ENCODE data around the gene RNF217. TPM values are rescaled to one million over a fixed set of nuclear protein-coding genes. Genes with fewer than 3 reads are reported as not detected.

The RNF217 gene
- total and polyA plus RNA-seq, 4 donors: 8.1 to 23.9 (median 16.5) TPM

GRCh38 chr6:125077453-125077852, 115.2 kb downstream of the RNF217 start:
- H3K27me3 ChIP-seq (ENCODE audit: control insufficient read depth, insufficient read depth, low read length): no peaks in the 10 kb centered on the region
- no peaks in the 10 kb centered on the region for H3K36me3 ChIP-seq (ENCODE audit: control insufficient read depth, insufficient read depth, low read length)
- WGBS (ENCODE audit: insufficient coverage): 80% methylated on average over 1 of the region's 4 CpGs
- H3K4me1 ChIP-seq (ENCODE audit: control insufficient read depth, insufficient read depth, low read length): no peaks in the 10 kb centered on the region
- no peak overlapping the region for H3K27ac ChIP-seq (ENCODE audit: low read depth, low read length)
- no peaks in the 10 kb centered on the region for H3K9me3 ChIP-seq (ENCODE audit: control insufficient read depth, insufficient read depth, low read length)
- no peak overlapping the region for H3K4me3 ChIP-seq (ENCODE audit: low read depth, low read length)
- DNase-seq (ENCODE audit: low read depth in 4 of 6, low spot score in 6 of 6): peak in 1 of 6 donors; percentile 34

DNA sequence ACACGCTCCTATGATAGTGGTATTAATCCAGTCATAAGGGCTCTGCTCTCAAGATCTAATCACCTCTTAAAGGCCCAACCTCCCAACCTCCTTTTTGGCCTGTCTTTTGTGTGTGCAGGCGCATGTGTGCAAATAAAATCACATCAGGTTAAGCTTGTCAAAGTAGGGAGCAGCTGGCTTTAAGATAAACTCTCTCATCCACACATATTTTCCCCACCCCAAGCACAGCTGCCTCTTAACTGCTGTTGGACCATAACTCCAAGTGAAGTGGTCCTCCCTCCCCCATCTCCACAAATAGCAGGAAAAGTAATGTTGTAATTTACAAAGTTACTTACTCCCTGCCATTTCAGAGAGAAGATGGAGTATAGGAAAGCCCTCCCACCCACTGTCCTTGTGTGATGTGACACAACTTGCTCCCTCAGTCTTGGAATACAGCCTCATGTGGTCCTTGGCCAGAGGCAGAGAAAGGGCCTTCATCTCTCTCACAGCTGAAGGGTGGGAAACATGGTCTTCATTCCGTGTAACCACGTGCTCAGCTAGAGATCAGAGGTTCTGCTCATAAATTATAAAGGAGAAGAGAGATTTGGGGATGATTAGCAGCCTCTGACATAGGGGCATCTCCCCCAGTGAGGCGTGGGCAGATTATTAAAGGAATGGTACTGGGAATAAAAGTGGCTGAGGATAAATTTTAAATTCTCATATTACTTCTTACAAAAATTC, 116.5 kb downstream of the RNF217 start:
- no peak overlapping the region for H3K4me3 ChIP-seq (ENCODE audit: low read depth, low read length)
- DNase-seq (ENCODE audit: low read depth in 4 of 6, low spot score in 6 of 6): no peak
- no peaks in the 10 kb centered on the region for H3K27me3 ChIP-seq (ENCODE audit: control insufficient read depth, insufficient read depth, low read length)
- H3K9me3 ChIP-seq (ENCODE audit: control insufficient read depth, insufficient read depth, low read length): no peaks in the 10 kb centered on the region
- H3K36me3 ChIP-seq (ENCODE audit: control insufficient read depth, insufficient read depth, low read length): no peaks in the 10 kb centered on the region
- WGBS (ENCODE audit: insufficient coverage): 76% methylated on average over 2 of the region's 5 CpGs
- H3K4me1 ChIP-seq (ENCODE audit: control insufficient read depth, insufficient read depth, low read length): no peaks in the 10 kb centered on the region
- no peak overlapping the region for H3K27ac ChIP-seq (ENCODE audit: low read depth, low read length)

DNA sequence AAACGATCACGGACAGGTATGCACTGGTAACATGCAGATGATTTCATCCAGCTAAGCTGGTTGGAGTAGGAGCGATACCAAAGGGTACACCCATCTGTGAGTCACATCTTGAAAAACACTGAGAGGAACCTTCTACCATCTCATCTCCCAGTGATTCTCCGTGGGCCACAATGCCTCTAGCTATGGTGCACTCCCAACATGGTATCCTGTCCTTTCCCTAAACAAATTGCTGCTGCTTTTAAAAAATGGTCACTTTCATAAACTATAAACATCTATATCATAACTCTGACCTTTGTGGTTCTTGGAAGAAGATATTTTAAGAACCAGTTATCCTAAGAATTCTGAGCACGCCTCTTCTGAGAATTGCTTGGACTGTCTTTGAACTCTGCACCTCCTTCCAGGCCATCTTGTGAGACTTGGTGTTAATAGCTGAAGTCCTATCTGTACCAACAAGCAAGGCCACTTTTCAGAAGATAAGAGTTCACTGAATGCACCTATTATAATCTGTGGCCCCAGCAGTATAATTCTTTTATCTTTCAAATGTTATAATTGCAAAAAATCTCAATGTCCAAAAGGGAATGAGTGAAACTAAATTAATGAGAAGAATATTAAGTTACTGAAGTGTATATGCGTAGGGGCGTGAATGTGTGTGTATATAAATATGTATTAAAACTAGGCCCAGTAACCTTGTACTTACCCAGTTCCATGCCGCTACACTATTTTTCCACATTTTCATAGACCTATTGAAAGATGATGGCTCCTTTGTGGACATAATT, 120.9 kb downstream of the RNF217 start:
- Histone ChIP-seq H3K4me3 (ENCODE audit: low read depth, low read length) (no peak overlapping the region), H3K36me3 (ENCODE audit: control insufficient read depth, insufficient read depth, low read length) (no peaks in the 10 kb centered on the region), H3K9me3 (ENCODE audit: control insufficient read depth, insufficient read depth, low read length) (no peaks in the 10 kb centered on the region), H3K4me1 (ENCODE audit: control insufficient read depth, insufficient read depth, low read length) (no peaks in the 10 kb centered on the region), H3K27me3 (ENCODE audit: control insufficient read depth, insufficient read depth, low read length) (no peaks in the 10 kb centered on the region), H3K27ac (ENCODE audit: low read depth, low read length) (no peak overlapping the region)
- WGBS (ENCODE audit: insufficient coverage): 100% methylated on average over 1 of the region's 8 CpGs
- DNase-seq (ENCODE audit: low read depth in 4 of 6, low spot score in 6 of 6): no peak

DNA sequence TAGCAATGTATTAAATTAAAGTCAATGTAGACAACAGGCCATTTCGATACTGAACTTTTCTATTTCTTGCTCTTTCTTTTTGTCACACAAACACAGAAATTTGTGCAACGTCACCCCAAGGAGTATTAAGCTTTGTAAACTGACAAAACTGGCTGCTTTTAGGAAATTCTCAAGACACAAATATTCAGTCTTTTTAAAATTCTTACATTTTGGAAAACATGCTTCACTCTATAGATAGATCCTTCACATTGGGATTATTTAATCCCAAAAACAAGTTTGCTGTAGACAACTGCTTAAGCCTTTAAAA, 121.4 kb downstream of the RNF217 start:
- DNase-seq (ENCODE audit: low read depth in 4 of 6, low spot score in 6 of 6): no peak
- Histone ChIP-seq H3K4me3 (ENCODE audit: low read depth, low read length) (no peak overlapping the region), H3K4me1 (ENCODE audit: control insufficient read depth, insufficient read depth, low read length) (no peaks in the 10 kb centered on the region), H3K36me3 (ENCODE audit: control insufficient read depth, insufficient read depth, low read length) (no peaks in the 10 kb centered on the region), H3K27ac (ENCODE audit: low read depth, low read length) (no peak overlapping the region), H3K27me3 (ENCODE audit: control insufficient read depth, insufficient read depth, low read length) (no peaks in the 10 kb centered on the region), H3K9me3 (ENCODE audit: control insufficient read depth, insufficient read depth, low read length) (no peaks in the 10 kb centered on the region)
- WGBS (ENCODE audit: insufficient coverage): 71% methylated on average over 1 of the region's 2 CpGs

- H3K27me3 ChIP-seq (ENCODE audit: control insufficient read depth, insufficient read depth, low read length): no peaks in the 10 kb centered on the region
- no peak overlapping the region for H3K27ac ChIP-seq (ENCODE audit: low read depth, low read length)
- H3K9me3 ChIP-seq (ENCODE audit: control insufficient read depth, insufficient read depth, low read length): no peaks in the 10 kb centered on the region
- DNase-seq (ENCODE audit: low read depth in 4 of 6, low spot score in 6 of 6): no peak
- no peaks in the 10 kb centered on the region for H3K36me3 ChIP-seq (ENCODE audit: control insufficient read depth, insufficient read depth, low read length)
- no peak overlapping the region for H3K4me3 ChIP-seq (ENCODE audit: low read depth, low read length)
- H3K4me1 ChIP-seq (ENCODE audit: control insufficient read depth, insufficient read depth, low read length): no peaks in the 10 kb centered on the region
Observed at GRCh38 chr6:125086716-125087115, 124.5 kb downstream of the RNF217 start.

GRCh38 chr6:125088963-125089362, 126.7 kb downstream of the RNF217 start:
- no peaks in the 10 kb centered on the region for H3K36me3 ChIP-seq (ENCODE audit: control insufficient read depth, insufficient read depth, low read length)
- no peak overlapping the region for H3K4me3 ChIP-seq (ENCODE audit: low read depth, low read length)
- no peaks in the 10 kb centered on the region for H3K27me3 ChIP-seq (ENCODE audit: control insufficient read depth, insufficient read depth, low read length)
- H3K4me1 ChIP-seq (ENCODE audit: control insufficient read depth, insufficient read depth, low read length): no peaks in the 10 kb centered on the region
- no CpG with 5 or more reads among the region's 5 CpGs for WGBS (ENCODE audit: insufficient coverage)
- no peaks in the 10 kb centered on the region for H3K9me3 ChIP-seq (ENCODE audit: control insufficient read depth, insufficient read depth, low read length)
- H3K27ac ChIP-seq (ENCODE audit: low read depth, low read length): no peak overlapping the region
- DNase-seq (ENCODE audit: low read depth in 4 of 6, low spot score in 6 of 6): peak in 1 of 6 donors; percentile 37

DNA sequence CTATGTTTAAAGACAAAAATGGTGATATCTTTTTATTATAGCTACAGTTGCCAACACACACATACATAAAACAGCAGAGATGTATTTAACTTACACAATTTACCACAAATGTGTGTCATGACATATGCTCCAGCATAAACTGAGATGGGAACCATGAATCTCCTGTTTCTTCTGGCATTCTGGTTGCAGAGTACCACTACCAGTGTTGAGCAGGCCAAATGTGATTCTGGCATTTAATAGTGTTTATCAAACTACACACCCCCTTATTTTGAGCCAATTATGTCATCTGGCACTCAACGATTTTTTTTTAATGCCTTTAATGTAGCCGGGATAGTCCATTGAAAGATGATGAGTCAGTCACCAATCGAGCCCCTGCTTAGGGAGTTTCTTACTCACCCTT, 132.3 kb downstream of the RNF217 start:
- Histone ChIP-seq H3K27me3 (ENCODE audit: control insufficient read depth, insufficient read depth, low read length) (peaks cover 5% of the 10 kb centered on the region), H3K27ac (ENCODE audit: low read depth, low read length) (no peak overlapping the region), H3K9me3 (ENCODE audit: control insufficient read depth, insufficient read depth, low read length) (no peaks in the 10 kb centered on the region), H3K4me1 (ENCODE audit: control insufficient read depth, insufficient read depth, low read length) (peaks cover 2% of the 10 kb centered on the region), H3K36me3 (ENCODE audit: control insufficient read depth, insufficient read depth, low read length) (no peaks in the 10 kb centered on the region), H3K4me3 (ENCODE audit: low read depth, low read length) (no peak overlapping the region)
- no CpG with 5 or more reads among the region's 3 CpGs for WGBS (ENCODE audit: insufficient coverage)
- DNase-seq (ENCODE audit: low read depth in 4 of 6, low spot score in 6 of 6): peak in 2 of 6 donors; percentile 30 to 64

- Histone ChIP-seq H3K4me1 (ENCODE audit: control insufficient read depth, insufficient read depth, low read length) (peaks cover 6% of the 10 kb centered on the region), H3K4me3 (ENCODE audit: low read depth, low read length) (no peak overlapping the region), H3K36me3 (ENCODE audit: control insufficient read depth, insufficient read depth, low read length) (no peaks in the 10 kb centered on the region), H3K27ac (ENCODE audit: low read depth, low read length) (peak overlapping the region; percentile 45), H3K9me3 (ENCODE audit: control insufficient read depth, insufficient read depth, low read length) (no peaks in the 10 kb centered on the region), H3K27me3 (ENCODE audit: control insufficient read depth, insufficient read depth, low read length) (peaks cover 5% of the 10 kb centered on the region)
- peak in 1 of 6 donors; percentile 51 for DNase-seq (ENCODE audit: low read depth in 4 of 6, low spot score in 6 of 6)
- WGBS (ENCODE audit: insufficient coverage): 63% methylated on average over 2 of the region's 5 CpGs
Observed at GRCh38 chr6:125095580-125096301, 133.5 kb downstream of the RNF217 start.

DNA sequence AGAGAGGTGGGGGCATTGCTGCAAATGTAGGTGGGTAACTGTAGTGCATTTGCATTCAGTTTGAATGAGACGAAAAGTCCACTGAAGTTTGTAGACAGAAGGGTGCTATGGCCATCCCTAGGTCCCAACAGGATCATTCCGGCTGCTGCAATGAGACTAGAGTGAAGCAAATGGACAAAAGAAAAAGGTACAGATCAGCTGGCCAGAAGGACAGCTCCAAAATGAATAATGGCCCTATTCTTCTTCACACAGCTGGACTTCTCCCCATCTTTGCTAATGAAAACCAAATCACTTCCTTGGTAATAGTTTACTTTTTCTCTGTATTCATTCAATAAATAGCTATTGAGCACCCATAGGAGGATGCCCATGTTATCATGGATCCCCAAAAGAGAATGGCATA, 134.9 kb downstream of the RNF217 start:
- H3K27ac ChIP-seq (ENCODE audit: low read depth, low read length): no peak overlapping the region
- no peak for DNase-seq (ENCODE audit: low read depth in 4 of 6, low spot score in 6 of 6)
- no peak overlapping the region for H3K4me3 ChIP-seq (ENCODE audit: low read depth, low read length)
- H3K27me3 ChIP-seq (ENCODE audit: control insufficient read depth, insufficient read depth, low read length): peaks cover 7% of the 10 kb centered on the region
- H3K9me3 ChIP-seq (ENCODE audit: control insufficient read depth, insufficient read depth, low read length): no peaks in the 10 kb centered on the region
- WGBS (ENCODE audit: insufficient coverage): 80% methylated on average over 1 of the region's 2 CpGs
- peaks cover 6% of the 10 kb centered on the region for H3K4me1 ChIP-seq (ENCODE audit: control insufficient read depth, insufficient read depth, low read length)
- H3K36me3 ChIP-seq (ENCODE audit: control insufficient read depth, insufficient read depth, low read length): no peaks in the 10 kb centered on the region

Measured in spinal cord (tissue), 10 donors.